GM12878 (cell line): ENCODE measurements around the gene PIWIL4. TPM values are rescaled to one million over a fixed set of nuclear protein-coding genes. Genes with fewer than 3 reads are reported as not detected.

Source experiments
- BCL3 ChIP-seq: IDR thresholded peaks from 2 replicates; pipeline ENCODE4 v1.6.1; 2011; ENCODE audit warnings: borderline replicate concordance, low read depth, mild to moderate bottlenecking, moderate library complexity, low read length; ENCODE audit not compliant: insufficient read depth, poor library complexity, severe bottlenecking
- CHD2 ChIP-seq: IDR thresholded peaks from 2 replicates; pipeline ENCODE4 v1.6.1; 2011; ENCODE audit warnings: low read depth, low read length, improper control_type of control experiment, borderline replicate concordance
- DPF2 ChIP-seq: fragments of 450-650 bp; IDR thresholded peaks from 2 replicates; pipeline ENCODE4 v1.6.1; 2017; ENCODE audit warnings: mild to moderate bottlenecking
- FOXM1 ChIP-seq: IDR thresholded peaks from 2 replicates; pipeline ENCODE4 v1.6.1; 2012; ENCODE audit warnings: low read depth, mild to moderate bottlenecking, inconsistent platforms, low read length, moderate library complexity
- IKZF1 ChIP-seq: fragments of 450-650 bp; conservative IDR thresholded peaks from 2 replicates; pipeline ENCODE4 v1.6.1; 2017; ENCODE audit warnings: antibody characterized with exemption, mild to moderate bottlenecking
- JUNB ChIP-seq: IDR thresholded peaks from 2 replicates; pipeline ENCODE4 v1.6.1; 2016; ENCODE audit warnings: antibody characterized with exemption, mild to moderate bottlenecking
- MLLT1 ChIP-seq: fragments of 450-650 bp; IDR thresholded peaks from 2 replicates; pipeline ENCODE4 v1.6.1; 2016; ENCODE audit warnings: mild to moderate bottlenecking
- MYC ChIP-seq: IDR thresholded peaks from 2 replicates; pipeline ENCODE4 v1.6.1; 2011; ENCODE audit warnings: mild to moderate bottlenecking, low read length, moderate library complexity, inconsistent platforms; ENCODE audit not compliant: insufficient read depth, insufficient replicate concordance, insufficient read length, severe bottlenecking
- NBN ChIP-seq: fragments of 450-650 bp; IDR thresholded peaks from 2 replicates; pipeline ENCODE4 v1.6.1; 2016
- NFIC ChIP-seq: IDR thresholded peaks from 2 replicates; pipeline ENCODE4 v1.6.1; 2012; ENCODE audit warnings: low read depth, mild to moderate bottlenecking, inconsistent platforms, low read length, moderate library complexity
- NR2F1 ChIP-seq: fragments of 450-650 bp; conservative IDR thresholded peaks from 2 replicates; pipeline ENCODE4 v1.6.1; 2017; ENCODE audit warnings: mild to moderate bottlenecking
- PAX5 ChIP-seq: IDR thresholded peaks from 2 replicates; pipeline ENCODE4 v1.6.1; 2011; ENCODE audit warnings: low read depth, low read length, borderline replicate concordance
- POLR2AphosphoS5 ChIP-seq: IDR thresholded peaks from 2 replicates; pipeline ENCODE4 v1.6.1; 2011; ENCODE audit warnings: mild to moderate bottlenecking, low read length, inconsistent platforms
- RELA ChIP-seq: fragments of 450-650 bp; IDR thresholded peaks from 2 replicates; pipeline ENCODE4 v1.8.0; 2014; ENCODE audit warnings: borderline replicate concordance; ENCODE audit not compliant: partially characterized antibody
- RELB ChIP-seq: fragments of 450-650 bp; IDR thresholded peaks from 2 replicates; pipeline ENCODE4 v1.6.1; 2017; ENCODE audit warnings: low read depth, mild to moderate bottlenecking, moderate library complexity
- SKIL ChIP-seq: fragments of 450-650 bp; IDR thresholded peaks from 2 replicates; pipeline ENCODE4 v1.6.1; 2017; ENCODE audit warnings: mild to moderate bottlenecking, low read depth, inconsistent platforms; ENCODE audit not compliant: poor library complexity, severe bottlenecking
- SMAD1 ChIP-seq: fragments of 450-650 bp; IDR thresholded peaks from 2 replicates; pipeline ENCODE4 v1.6.1; 2018; ENCODE audit warnings: mild to moderate bottlenecking, low read depth; ENCODE audit not compliant: partially characterized antibody
- ZNF687 ChIP-seq: fragments of 450-650 bp; IDR thresholded peaks from 2 replicates; pipeline ENCODE4 v1.6.1; 2017; ENCODE audit warnings: mild to moderate bottlenecking, moderate library complexity
- ZSCAN29 ChIP-seq: fragments of 450-650 bp; IDR thresholded peaks from 2 replicates; pipeline ENCODE4 v1.6.1; 2017; ENCODE audit warnings: mild to moderate bottlenecking, moderate library complexity
- polyA plus RNA-seq, 11 experiments: library from polyadenylated mRNA; depleted of rRNA in 4 of 11; unstranded in 6 of 11; stranded (reverse) in 5 of 11; fragments of >200 nt; fragmentation: Nextera tagmentation in 4 of 11; fragmentation: Illumina TruSeq in 1 of 11; extraction: Ambion mirVana in 4 of 11; extraction: Trizol in 1 of 11; gene quantifications; 1 replicate in 1 of 11; 2 replicates in 10 of 11; pipeline versions ENCODE4 v1.2.1 to v1.2.3, GENCODE V29; 2011 to 2016; ENCODE audit warnings: inconsistent platforms in 2 of 11, missing spikeins in 2 of 11, low read depth in 1 of 11
- total RNA-seq, 4 experiments: library from RNA; depleted of rRNA in 3 of 4; stranded (reverse); fragments of >200 nt in 3 of 4; fragmentation: Illumina TruSeq in 1 of 4; extraction: Trizol in 1 of 4; gene quantifications; 2 replicates each; pipeline versions ENCODE4 v1.2.1 to v1.2.3, GENCODE V29; 2013 to 2021

The PIWIL4 gene
- total and polyA plus RNA-seq, 10 of the 15 experiments (the other 5 are each of a cell fraction or from before 2014, with no cell fraction given), result 0.23 to 13.3 (median 0.47) TPM

- no peak for TF ChIP-seq BCL3
- peak; percentile 74 for TF ChIP-seq ZNF687
- TF ChIP-seq NBN, result peak; percentile 25; the same call in 1 of the 2 replicates
- TF ChIP-seq MLLT1, result 0 out of 2 replicates have a peak, but pooled peaks have one; percentile 63
- peak; percentile 97 for TF ChIP-seq RELB
- TF ChIP-seq RELA, result peak; percentile 96
- TF ChIP-seq FOXM1, result peak; percentile 75
- peak; percentile 51; the same call in 1 of the 2 replicates for TF ChIP-seq PAX5
- TF ChIP-seq CHD2, result peak; percentile 58; the same call in 1 of the 2 replicates
- TF ChIP-seq DPF2, result 0 out of 2 replicates have a peak, but pooled peaks have one; percentile 42
- peak; percentile 40 for TF ChIP-seq SKIL
- TF ChIP-seq POLR2AphosphoS5, result peak; percentile 81
- peak; percentile 85 for TF ChIP-seq IKZF1
- peak; percentile 65 for TF ChIP-seq NFIC
- peak; percentile 81 for TF ChIP-seq NR2F1
- TF ChIP-seq SMAD1, result peak; percentile 75
- no peak for TF ChIP-seq MYC
- TF ChIP-seq JUNB, result peak; percentile 43
- TF ChIP-seq ZSCAN29, result no peak
These were observed 16.8 kb downstream of the PIWIL4 start (continued) for GRCh38 chr11:94583866-94584500.
